Coronary artery (tissue), 2 donors: Measurements from ENCODE around the gene FAN1.

Experiments
- DNase-seq: peaks from one replicate; pipeline ENCODE4 v3.0.0-alpha.2; 2017; ENCODE audit warnings: low spot score
- H3K27ac ChIP-seq, 2 donors: fragments of 200-600 bp; sonication (generic); one replicate each; pipeline ENCODE4 v1.5.1; 2016 to 2019
- H3K4me3 ChIP-seq: fragments of 200-600 bp; sonication (generic); 2 replicates; pipeline ENCODE4 v1.5.1; 2016; ENCODE audit warnings: mild to moderate bottlenecking, moderate library complexity
- CTCF ChIP-seq: fragments of 200-600 bp; sonication (generic); IDR thresholded peaks from one replicate; pipeline ENCODE4 v1.5.1; 2019; ENCODE audit warnings: antibody characterized with exemption

Gene FAN1

DNA sequence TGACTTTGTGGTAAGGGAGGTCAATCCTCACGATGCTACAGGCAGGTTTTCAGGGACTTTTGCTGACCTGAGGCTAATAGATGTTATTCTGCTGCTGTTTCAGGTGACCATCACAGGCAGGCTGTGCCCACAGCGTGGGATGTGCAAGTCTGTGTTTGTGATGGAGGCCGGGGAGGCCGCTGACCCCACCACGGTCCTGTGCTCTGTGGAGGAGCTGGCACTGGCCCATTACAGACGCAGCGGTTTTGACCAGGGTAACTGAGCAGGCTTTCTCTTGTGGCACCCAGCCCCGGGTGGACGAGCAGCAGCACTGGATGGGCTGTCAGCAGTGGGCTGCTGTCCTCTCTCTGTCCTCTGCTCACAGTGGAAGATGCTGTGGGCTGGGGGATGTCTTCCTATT, 22.0 kb downstream of the FAN1 start:
- TF ChIP-seq CTCF: no peak
- no peak for DNase-seq
- H3K4me3 ChIP-seq: no peak overlapping the region
- H3K27ac ChIP-seq: no peak overlapping the region

- Histone ChIP-seq H3K27ac (no peak overlapping the region), H3K4me3 (no peak overlapping the region)
- no peak for TF ChIP-seq CTCF
- DNase-seq: no peak
These were observed 22.4 kb downstream of the FAN1 start for GRCh38 chr15:30926161-30926560.

GRCh38 chr15:30927148-30927761, 23.5 kb downstream of the FAN1 start:
- no peak for TF ChIP-seq CTCF
- Histone ChIP-seq H3K4me3 (no peak overlapping the region), H3K27ac (no peak overlapping the region)
- DNase-seq: no peak

DNA sequence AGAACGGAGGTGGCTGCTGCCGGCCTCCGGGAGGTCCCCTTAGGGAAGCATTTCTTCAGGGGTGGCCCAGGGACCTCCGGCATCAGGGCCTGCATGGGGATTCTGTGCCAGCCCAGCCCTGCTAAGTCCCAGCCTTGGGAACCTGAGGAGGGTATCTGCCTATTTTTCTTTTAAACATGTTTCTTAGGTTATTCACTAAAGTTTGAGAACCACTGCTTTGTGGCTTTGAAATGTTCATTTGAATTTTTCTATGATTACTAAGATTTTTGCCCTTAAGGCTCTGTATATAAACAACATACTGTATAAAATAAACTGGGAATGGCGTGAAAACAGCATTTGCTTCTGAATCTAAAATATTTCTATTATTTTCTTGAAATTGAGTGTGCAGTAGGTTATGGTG, 24.4 kb downstream of the FAN1 start:
- no peak overlapping the region for H3K4me3 ChIP-seq
- no peak for TF ChIP-seq CTCF
- H3K27ac ChIP-seq: no peak overlapping the region
- no peak for DNase-seq

DNA sequence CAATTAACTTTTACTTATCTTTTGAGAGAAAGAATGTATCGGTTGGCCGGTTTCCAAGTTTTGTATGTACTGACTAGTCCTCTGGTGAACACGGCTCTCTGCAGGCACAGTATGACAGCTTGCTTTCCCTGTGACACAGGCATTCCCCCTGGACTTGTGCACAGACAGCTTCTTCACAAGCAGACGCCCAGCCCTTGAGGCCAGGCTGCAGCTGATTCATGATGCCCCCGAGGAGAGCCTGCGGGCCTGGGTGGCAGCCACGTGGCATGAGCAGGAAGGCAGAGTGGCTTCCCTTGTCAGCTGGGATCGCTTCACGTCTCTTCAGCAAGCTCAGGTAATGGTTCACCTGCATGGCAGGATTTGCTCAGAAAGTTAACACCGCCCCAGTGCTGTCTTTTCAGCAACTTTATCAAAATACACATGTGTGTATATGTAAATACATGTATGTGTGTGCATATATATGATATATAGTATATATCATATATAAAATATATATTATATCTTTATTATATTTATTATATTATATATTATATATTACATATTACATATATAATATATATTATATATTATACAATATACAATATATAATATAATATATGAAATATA, 25.5 kb downstream of the FAN1 start:
- Histone ChIP-seq H3K27ac (no peak overlapping the region), H3K4me3 (no peak overlapping the region)
- TF ChIP-seq CTCF: no peak
- no peak for DNase-seq

DNA sequence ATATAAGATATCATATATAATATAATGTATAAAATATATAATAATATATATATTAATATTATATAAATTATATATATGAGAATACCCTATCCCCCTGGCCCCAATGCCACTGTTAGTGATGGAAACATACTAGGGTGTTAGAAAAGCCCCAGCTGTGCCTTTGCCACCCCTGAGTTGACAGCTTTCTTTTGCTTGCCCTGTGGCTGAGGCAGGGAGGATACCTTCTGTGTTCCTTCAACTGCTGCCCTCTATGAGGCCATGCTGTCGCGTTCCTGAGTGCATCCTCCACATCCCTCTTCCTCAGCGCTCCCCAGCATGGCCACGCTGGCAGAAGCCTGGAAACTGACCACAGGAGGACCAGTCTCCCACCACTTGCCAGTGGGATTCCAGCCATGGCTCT, 26.3 kb downstream of the FAN1 start:
- Histone ChIP-seq H3K27ac (no peak overlapping the region), H3K4me3 (no peak overlapping the region)
- no peak for TF ChIP-seq CTCF
- no peak for DNase-seq

- Histone ChIP-seq H3K27ac (no peak overlapping the region), H3K4me3 (no peak overlapping the region)
- TF ChIP-seq CTCF: no peak
- DNase-seq: no peak
These were observed 26.7 kb downstream of the FAN1 start for GRCh38 chr15:30930422-30930821.
